A549 treated with dexamethasone at 1 μM for 4 hours (cell line): ENCODE measurements around the gene RPS27A. TPM values are rescaled to one million over a fixed set of nuclear protein-coding genes. Genes with fewer than 3 reads are reported as not detected.

Experiments used
- total RNA-seq: library from RNA; stranded (reverse); fragments of 200-300 nt; extraction: Qiagen RNA extraction; gene quantifications from 5 replicates; pipeline ENCODE4 v1.2.3, GENCODE V29; 2022

RPS27A gene
- total RNA-seq, result 2,153 to 3,524 TPM (median 2,228 TPM) in 5 replicates

GRCh38 chr2:55232084-55232862, at the start of gene RPS27A, which contains the start of gene CLHC1:
Gene RPS27A (plus strand): TSS chr2:55232688. CDS start chr2:55232825, 137 bp downstream.
Gene CLHC1 (minus strand): TSS chr2:55232293. CDS start chr2:55222411, 9,882 bp downstream.

DNA sequence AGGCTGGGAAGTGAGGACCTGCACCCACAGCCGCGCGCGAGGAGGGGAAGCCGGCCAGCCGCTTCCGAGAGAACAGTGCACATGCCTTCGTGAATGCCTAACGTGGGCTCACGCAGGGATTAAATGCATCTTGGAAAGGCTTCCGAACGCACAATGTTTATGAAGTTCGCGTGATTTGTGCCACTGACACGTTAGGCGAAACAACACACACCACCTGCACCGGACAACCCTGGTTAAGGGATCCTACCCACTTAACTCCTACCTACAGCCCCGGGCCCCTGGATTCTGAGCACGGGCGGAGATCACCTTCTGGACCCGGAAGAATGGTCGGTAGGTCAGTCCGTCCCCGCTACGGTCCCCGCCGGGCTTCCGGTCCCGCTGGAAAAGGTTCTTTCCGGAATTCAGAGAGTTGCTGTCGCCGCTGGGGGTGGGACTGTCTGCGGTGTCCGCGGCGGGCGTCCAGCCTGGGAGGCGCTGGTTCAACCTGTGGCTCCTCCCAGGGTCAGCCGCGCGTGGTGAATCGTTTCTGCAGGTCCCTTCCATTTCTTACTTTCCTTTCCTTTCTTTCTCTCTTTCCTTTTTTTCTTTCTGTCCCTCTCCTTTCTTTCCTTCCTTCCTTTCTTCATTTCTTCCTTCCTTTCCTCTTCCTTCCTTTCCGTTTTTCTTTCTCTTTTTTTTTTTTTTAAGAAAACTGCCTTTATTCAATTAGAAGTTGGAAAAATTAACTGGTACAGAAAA, 36.6 kb downstream of the RPS27A start, which contains the start of gene MTIF2:
Gene MTIF2, minus strand, starts transcription at position 325 of the 738 bp plus-strand sequence. CDS start 5,373 bp downstream, outside the sequence.

Other genes starting within 250 kb of the RPS27A start
- 391 to 487 TPM (median 457 TPM) in 5 replicates for gene RTN4, start 182.2 kb upstream of the RPS27A start, total RNA-seq
- 1.0 to 2.4 TPM (median 2.2 TPM) in 5 replicates for gene CLHC1, start 395 bp upstream of the RPS27A start, total RNA-seq
- 43.3 to 47.7 TPM (median 45.1 TPM) in 5 replicates for gene MTIF2, start 36.5 kb downstream of the RPS27A start, total RNA-seq
- 18.4 to 28.2 TPM (median 23.7 TPM) in 5 replicates for gene CCDC88A, start 187.2 kb downstream of the RPS27A start, total RNA-seq